ENCODE results near the gene CLDN8.

The CLDN8 gene

DNA sequence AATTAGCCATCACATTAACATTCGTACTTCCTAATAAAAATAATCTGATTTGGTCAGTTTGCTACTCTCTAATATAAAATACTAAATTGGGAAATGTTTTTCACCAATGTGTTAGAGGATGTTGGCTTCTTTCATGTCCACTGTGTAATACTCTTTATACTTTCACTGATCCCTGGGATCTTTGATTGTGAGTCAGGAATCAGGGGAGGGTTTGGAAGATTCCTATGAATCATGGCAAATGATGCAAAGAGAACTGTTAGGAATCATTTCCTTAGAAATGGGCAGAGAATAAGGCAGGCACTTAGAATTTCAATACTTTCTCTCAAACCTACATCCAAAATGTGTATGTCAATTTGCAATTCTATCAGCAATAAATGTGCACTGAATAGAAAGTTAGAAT, 35.9 kb upstream of the CLDN8 start:
- no peak overlapping the region for H3K4me2 ChIP-seq (ENCODE audit: low read length)
- H3K4me3 ChIP-seq (ENCODE audit: low read length) = no peak overlapping the region
- H3K27ac ChIP-seq (ENCODE audit: low read length) = no peak overlapping the region
- H3K79me2 ChIP-seq (ENCODE audit: low read length) = no peaks in the 10 kb centered on the region
- H2AFZ ChIP-seq (ENCODE audit: low read depth, low read length) = no peak overlapping the region
- no peak overlapping the region for H3K9ac ChIP-seq (ENCODE audit: low read length)
- H3K9me3 ChIP-seq (ENCODE audit: insufficient read depth, low read length) = no peaks in the 10 kb centered on the region
- H3K36me3 ChIP-seq (replicated peaks; ENCODE audit: low read depth, low read length) = no peaks in the 10 kb centered on the region
- no peaks in the 10 kb centered on the region for H3K4me1 ChIP-seq (ENCODE audit: low read length)
- TF ChIP-seq, protein P1, sequence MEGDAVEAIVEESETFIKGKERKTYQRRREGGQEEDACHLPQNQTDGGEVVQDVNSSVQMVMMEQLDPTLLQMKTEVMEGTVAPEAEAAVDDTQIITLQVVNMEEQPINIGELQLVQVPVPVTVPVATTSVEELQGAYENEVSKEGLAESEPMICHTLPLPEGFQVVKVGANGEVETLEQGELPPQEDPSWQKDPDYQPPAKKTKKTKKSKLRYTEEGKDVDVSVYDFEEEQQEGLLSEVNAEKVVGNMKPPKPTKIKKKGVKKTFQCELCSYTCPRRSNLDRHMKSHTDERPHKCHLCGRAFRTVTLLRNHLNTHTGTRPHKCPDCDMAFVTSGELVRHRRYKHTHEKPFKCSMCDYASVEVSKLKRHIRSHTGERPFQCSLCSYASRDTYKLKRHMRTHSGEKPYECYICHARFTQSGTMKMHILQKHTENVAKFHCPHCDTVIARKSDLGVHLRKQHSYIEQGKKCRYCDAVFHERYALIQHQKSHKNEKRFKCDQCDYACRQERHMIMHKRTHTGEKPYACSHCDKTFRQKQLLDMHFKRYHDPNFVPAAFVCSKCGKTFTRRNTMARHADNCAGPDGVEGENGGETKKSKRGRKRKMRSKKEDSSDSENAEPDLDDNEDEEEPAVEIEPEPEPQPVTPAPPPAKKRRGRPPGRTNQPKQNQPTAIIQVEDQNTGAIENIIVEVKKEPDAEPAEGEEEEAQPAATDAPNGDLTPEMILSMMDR (IDR thresholded peaks at IDR 0.05; ENCODE audit: low read depth, low read length) = no peak
- no peak for TF ChIP-seq EZH2phosphoT487 (IDR thresholded peaks at IDR 0.05; ENCODE audit: low read depth)
- H4K20me1 ChIP-seq (ENCODE audit: insufficient read depth, low read length) = no peaks in the 10 kb centered on the region
- no peaks in the 10 kb centered on the region for H3K27me3 ChIP-seq (ENCODE audit: low read depth, low read length)

DNA sequence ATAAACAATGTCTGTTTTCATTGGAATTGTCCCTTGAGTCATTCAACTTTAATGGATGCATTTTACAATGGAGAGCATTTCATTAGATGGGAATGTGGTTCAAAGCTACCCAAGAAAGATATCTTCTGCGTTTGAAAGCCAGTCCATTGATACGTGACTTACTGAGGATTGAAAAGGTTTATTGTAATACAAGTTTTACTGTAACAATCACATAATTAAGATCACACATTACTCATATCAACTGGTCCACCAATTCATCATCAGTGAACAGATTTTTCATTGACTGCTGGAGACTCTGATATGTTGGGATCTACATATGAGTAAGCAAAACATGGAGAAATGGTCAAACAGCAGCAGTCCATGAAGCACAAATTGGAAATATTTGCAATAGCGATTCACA, 34.0 kb upstream of the CLDN8 start:
- Histone ChIP-seq H3K4me2 (ENCODE audit: low read length) (no peak overlapping the region), H3K4me3 (ENCODE audit: low read length) (no peak overlapping the region), H3K27ac (ENCODE audit: low read length) (no peak overlapping the region), H3K27me3 (ENCODE audit: low read depth, low read length) (no peaks in the 10 kb centered on the region), H3K4me1 (ENCODE audit: low read length) (no peaks in the 10 kb centered on the region), H3K9me3 (ENCODE audit: insufficient read depth, low read length) (no peaks in the 10 kb centered on the region), H3K79me2 (ENCODE audit: low read length) (no peaks in the 10 kb centered on the region), H3K9ac (ENCODE audit: low read length) (no peak overlapping the region), H3K36me3 (replicated peaks; ENCODE audit: low read depth, low read length) (no peaks in the 10 kb centered on the region), H4K20me1 (ENCODE audit: insufficient read depth, low read length) (no peaks in the 10 kb centered on the region), H2AFZ (ENCODE audit: low read depth, low read length) (no peak overlapping the region)
- TF ChIP-seq, protein P1 (IDR thresholded peaks at IDR 0.05; ENCODE audit: low read depth, low read length) = no peak
- TF ChIP-seq EZH2phosphoT487 (IDR thresholded peaks at IDR 0.05; ENCODE audit: low read depth) = no peak

DNA sequence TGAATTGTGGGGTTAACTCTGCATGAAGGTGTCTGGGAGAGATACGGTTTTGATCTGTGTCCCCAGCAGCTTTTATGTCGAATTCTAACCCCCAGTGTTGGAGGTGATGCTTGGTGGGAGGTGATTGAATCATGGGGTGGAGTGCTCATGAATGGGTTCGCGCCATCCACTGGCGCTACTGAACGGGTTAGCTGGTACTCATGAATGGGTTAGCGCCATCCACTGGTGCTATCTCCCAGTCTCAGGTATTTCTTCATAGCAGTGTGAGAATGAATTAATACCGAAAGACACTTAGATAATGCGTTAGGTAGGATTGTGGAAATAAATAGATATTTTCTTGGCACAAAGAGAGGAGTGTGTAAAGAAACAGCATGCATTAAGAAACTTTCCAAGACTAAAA, 32.9 kb upstream of the CLDN8 start:
- Histone ChIP-seq H3K9me3 (ENCODE audit: insufficient read depth, low read length) (no peaks in the 10 kb centered on the region), H3K4me2 (ENCODE audit: low read length) (no peak overlapping the region), H3K36me3 (replicated peaks; ENCODE audit: low read depth, low read length) (no peaks in the 10 kb centered on the region), H4K20me1 (ENCODE audit: insufficient read depth, low read length) (no peaks in the 10 kb centered on the region), H3K4me1 (ENCODE audit: low read length) (no peaks in the 10 kb centered on the region), H3K79me2 (ENCODE audit: low read length) (no peaks in the 10 kb centered on the region), H3K4me3 (ENCODE audit: low read length) (no peak overlapping the region), H3K9ac (ENCODE audit: low read length) (no peak overlapping the region), H2AFZ (ENCODE audit: low read depth, low read length) (no peak overlapping the region), H3K27me3 (ENCODE audit: low read depth, low read length) (no peaks in the 10 kb centered on the region), H3K27ac (ENCODE audit: low read length) (no peak overlapping the region)
- TF ChIP-seq, protein P1 (IDR thresholded peaks at IDR 0.05; ENCODE audit: low read depth, low read length) = no peak
- no peak for TF ChIP-seq EZH2phosphoT487 (IDR thresholded peaks at IDR 0.05; ENCODE audit: low read depth)

DNA sequence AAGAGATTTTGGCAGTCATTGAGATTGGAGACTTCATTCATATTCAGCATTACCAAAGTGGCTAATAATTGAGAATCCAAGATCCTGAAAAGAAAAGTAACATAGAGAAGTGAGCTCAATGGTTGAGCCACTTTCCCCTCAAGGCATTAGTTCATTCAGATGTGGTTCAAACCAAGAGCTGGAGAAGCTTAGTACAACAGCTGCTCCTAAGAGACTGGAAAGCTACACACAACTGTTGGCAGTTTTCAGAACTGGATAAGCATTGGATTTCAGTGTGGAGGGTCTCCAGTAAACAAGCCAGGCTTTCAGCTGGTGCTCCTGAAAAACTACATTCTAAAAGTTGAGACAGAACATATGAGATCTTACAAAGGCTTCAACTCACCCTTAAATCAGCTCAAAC, 29.2 kb upstream of the CLDN8 start:
- H3K27ac ChIP-seq (ENCODE audit: low read length) = no peak overlapping the region
- no peak overlapping the region for H2AFZ ChIP-seq (ENCODE audit: low read depth, low read length)
- no peaks in the 10 kb centered on the region for H3K27me3 ChIP-seq (ENCODE audit: low read depth, low read length)
- no peaks in the 10 kb centered on the region for H4K20me1 ChIP-seq (ENCODE audit: insufficient read depth, low read length)
- no peaks in the 10 kb centered on the region for H3K36me3 ChIP-seq (replicated peaks; ENCODE audit: low read depth, low read length)
- no peaks in the 10 kb centered on the region for H3K4me1 ChIP-seq (ENCODE audit: low read length)
- H3K9me3 ChIP-seq (ENCODE audit: insufficient read depth, low read length) = no peaks in the 10 kb centered on the region
- H3K4me3 ChIP-seq (ENCODE audit: low read length) = no peak overlapping the region
- no peak overlapping the region for H3K4me2 ChIP-seq (ENCODE audit: low read length)
- no peak overlapping the region for H3K9ac ChIP-seq (ENCODE audit: low read length)
- no peak for TF ChIP-seq EZH2phosphoT487 (IDR thresholded peaks at IDR 0.05; ENCODE audit: low read depth)
- TF ChIP-seq, protein P1 (IDR thresholded peaks at IDR 0.05; ENCODE audit: low read depth, low read length) = no peak
- no peaks in the 10 kb centered on the region for H3K79me2 ChIP-seq (ENCODE audit: low read length)

Measured in OCI-LY3 (cell line).